HK-2 (cell line): ENCODE results near the gene MEIOSIN.
"Not testable (repeated sequence)": the region's sequence is repeated elsewhere in the genome, so short reads cannot be mapped to it uniquely, and the experiment has no call there.

Experiments used
- DNase-seq: peaks from one replicate; pipeline ENCODE4 v3.0.0-alpha.2; 2018; ENCODE audit not compliant: unreplicated experiment

Gene MEIOSIN

DNA sequence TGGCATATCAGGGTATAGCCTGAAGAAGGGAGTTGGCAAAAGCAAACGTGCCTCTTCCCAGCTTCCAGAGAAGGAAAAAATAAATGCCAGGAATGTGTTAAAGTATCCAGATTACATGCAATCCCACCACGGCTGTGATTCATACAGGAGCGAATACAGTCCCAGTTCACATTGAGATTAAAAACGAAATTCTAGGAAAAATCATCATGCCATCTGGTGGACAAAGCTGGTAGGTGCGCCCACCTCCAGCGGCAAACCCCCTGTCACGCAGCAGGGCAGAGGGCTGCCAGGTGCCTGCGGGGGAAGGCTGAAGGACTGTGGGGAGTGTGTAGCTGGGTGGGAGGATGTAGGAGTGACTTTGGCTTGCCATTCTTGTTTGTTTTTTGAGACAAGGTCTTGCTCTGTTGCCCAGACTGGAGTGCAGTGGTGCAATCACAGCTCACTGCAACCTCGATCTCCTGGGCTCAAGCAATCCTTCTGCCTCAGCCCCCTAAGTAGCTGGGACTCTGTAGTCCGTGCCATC is 65.8 kb downstream of the MEIOSIN start:
- DNase-seq: peak; percentile 72

DNA sequence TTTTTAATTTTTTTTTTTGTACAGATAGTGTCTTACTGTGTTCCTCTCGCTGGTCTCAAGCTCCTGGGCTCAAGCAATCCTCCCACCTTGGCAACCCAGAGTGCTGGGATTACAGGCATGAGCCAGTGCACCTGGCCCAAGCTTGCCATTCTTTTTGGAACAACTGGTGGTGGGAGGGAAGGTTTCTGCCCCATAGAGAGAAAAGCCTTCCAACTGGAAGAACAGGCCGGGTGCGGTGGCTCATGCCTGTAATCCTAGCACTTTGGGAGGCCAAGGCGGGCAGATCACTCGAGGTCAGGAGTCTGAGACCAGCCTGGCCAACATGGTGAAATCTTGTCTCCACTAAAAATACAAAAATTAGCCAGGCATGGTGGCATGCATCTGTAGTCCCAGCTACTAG is 66.3 kb downstream of the MEIOSIN start:
- DNase-seq: not testable (repeated sequence)

DNA sequence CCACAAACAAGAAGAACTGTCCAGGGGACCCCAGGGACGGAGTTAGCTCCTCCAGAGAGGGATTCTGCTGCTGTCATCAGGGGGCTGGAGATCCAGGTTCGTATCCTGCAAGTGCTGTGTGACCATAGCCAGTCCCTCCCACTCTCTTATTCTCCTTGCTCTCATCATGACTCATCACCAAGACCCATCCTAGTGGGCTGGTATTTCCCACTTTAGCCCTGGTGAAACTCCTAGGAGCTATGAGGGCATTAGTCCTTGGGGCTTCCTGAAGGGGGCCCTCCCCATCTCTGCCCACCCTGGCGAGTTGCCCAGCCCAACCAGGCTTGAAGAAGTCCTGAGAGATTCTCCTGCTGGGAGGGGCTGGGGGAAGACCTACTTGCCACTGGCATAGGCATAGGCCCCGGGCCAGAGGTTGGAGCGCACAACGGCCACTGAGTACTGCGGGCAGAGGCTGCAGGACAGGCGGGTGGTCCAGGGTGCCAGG is 66.9 kb downstream of the MEIOSIN start:
- peak; percentile 84 for DNase-seq

DNA sequence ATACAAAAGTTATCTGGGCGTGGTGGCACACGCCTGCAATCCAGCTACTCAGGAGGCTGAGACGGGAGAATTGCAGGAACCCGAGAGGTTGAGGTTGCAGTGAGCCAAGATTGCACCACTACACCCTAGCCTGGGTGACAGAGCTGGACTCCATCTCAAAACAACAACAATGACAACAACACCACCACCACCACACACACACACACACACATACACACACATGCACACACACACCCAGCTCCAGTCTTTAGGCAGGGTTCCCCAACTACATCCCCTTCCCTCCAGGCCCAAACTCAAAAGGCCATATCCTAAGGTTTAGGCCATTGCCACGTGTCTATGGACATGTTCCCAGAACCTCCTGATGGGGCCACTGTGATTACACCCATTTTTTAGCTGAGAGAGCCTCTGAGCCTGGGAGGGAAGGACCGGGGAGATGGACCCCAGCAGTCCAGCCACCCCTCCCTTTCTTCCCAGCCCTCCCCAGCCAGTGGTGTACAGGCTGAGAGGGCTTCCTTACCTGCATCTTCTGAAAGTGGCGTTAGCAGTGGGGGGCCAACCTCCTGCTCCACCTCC is 68.5 kb downstream of the MEIOSIN start:
- DNase-seq: no peak

- no peak for DNase-seq
Measured at GRCh38 chr19:45804140-45804958, 71.1 kb downstream of the MEIOSIN start.

GRCh38 chr19:45804959-45805230 is 71.7 kb downstream of the MEIOSIN start:
- no peak for DNase-seq

DNA sequence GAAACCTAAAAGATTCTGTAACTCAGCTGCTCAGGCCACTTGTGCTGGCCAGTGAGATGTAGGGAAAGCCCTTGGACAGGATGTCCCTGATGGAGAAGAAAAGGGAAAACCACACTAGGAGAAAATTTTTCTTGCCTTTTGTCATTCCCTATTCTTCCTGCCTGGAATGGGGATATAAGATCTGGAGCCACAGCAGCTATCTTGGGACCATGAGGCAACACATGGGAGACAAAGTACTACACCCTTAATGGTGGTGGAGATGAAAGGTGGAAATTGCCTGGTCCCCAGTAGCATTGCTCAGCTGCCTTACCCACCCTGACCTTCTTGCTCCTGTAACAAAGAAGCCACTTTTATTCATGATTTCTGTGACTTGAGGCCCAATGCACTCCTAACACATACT is 72.5 kb downstream of the MEIOSIN start:
- no peak for DNase-seq

GRCh38 chr19:45809643-45810159 is 76.5 kb downstream of the MEIOSIN start:
- no peak for DNase-seq

GRCh38 chr19:45812297-45812696 is 79.1 kb downstream of the MEIOSIN start:
- no peak for DNase-seq
